Measurements from ENCODE around the gene METTL1. TPM values are rescaled to one million over a fixed set of nuclear protein-coding genes. Genes with fewer than 3 reads are reported as not detected.
A peak's percentile ranks its signal among the peaks of the same experiment; 100 is the strongest.
"Not testable (repeated sequence)": the region's sequence is repeated elsewhere in the genome, so short reads cannot be mapped to it uniquely, and the experiment has no call there.

The METTL1 gene
- 37.8 and 40.5 TPM in 2 replicates for total RNA-seq
- long read RNA-seq, transcript METTL1-202 (6 exons, 2,066 nt): major isoform, 48 of 55 reads
- long read RNA-seq, partial matches to known transcripts: 0 of 55 reads
- long read RNA-seq, other reads (novel, unspliced or antisense): 5 of 55 reads

DNA sequence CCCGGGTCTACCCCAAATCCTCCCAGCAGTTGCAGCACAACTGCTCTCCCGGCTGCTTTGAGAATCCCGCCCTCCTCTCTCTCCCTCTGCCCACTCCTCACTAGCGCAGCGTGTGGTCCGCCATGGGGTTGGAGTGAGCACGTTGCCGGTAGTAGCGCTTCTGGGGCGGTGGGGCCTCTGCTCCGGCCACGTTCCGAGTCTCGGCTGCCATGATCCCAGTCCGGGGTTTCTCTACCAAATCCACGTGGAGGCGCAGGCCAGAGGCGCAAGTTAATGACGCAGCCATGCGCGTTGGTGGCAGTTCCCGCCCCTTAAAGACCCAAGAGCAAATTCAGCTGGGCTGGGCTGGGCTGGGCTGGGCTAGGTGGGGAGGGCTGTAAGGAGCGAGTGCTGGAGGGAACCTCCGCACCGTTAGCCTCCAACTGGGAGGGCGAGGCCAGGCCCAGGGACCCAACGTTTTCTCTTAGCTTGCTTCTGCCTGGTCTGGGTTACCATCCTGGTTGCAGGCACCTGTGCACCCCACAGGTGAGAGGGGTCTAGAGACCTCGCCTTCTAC is at the start of gene METTL1:
Gene METTL1 (minus strand): TSS at position 233 of the 556 bp plus-strand sequence. CDS start 22 bp downstream, at position 211.
- H3K36me3 Mint-ChIP-seq (ENCODE audit: low read depth): peaks cover 14% of the 10 kb centered on the region
- peaks cover 22% of the 10 kb centered on the region for H3K4me1 Mint-ChIP-seq
- peak; percentile 89 for DNase-seq (ENCODE audit: low read depth, low spot score)
- H3K4me3 Mint-ChIP-seq: peak within 1 kb of the TSS; percentile 99
- peak within 1 kb of the TSS; percentile 100 for H3K27ac Mint-ChIP-seq (ENCODE audit: unreplicated experiment)
- no peaks in the 10 kb centered on the region for H3K9me3 Mint-ChIP-seq
- TF ChIP-seq CTCF (conservative IDR thresholded peaks at IDR 0.05): no peak
- peaks cover 26% of the 10 kb centered on the region for H3K27me3 Mint-ChIP-seq (ENCODE audit: low read depth)

DNA sequence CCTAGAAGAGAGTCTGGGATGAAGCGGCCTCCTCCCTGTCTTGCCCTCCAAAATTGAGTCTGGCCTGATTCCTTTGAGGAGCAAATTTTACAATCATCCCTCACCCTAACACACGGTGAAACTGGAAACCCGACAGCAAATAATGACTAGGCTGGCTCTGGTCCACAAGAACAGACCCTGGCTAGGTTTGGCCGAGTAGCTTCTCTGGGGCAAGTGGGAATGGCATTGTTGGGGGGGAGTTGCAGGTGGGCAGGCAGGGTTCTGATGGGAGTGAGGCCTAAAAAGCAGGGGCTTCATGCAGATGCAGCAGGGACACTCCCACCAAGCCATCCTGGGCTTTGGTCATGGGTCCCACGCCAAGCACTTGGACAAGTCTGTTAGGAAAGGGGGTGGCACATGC is 49.1 kb upstream of the METTL1 start:
- not testable (repeated sequence) for H3K9me3 Mint-ChIP-seq; H3K27me3 Mint-ChIP-seq (ENCODE audit: low read depth); DNase-seq (ENCODE audit: low read depth, low spot score); H3K4me3 Mint-ChIP-seq; H3K27ac Mint-ChIP-seq (ENCODE audit: unreplicated experiment); H3K36me3 Mint-ChIP-seq (ENCODE audit: low read depth); H3K4me1 Mint-ChIP-seq

GRCh38 chr12:57820119-57820518 is 48.2 kb upstream of the METTL1 start:
- not testable (repeated sequence) for H3K27me3 Mint-ChIP-seq (ENCODE audit: low read depth); H3K36me3 Mint-ChIP-seq (ENCODE audit: low read depth); H3K27ac Mint-ChIP-seq (ENCODE audit: unreplicated experiment); H3K4me3 Mint-ChIP-seq; H3K4me1 Mint-ChIP-seq; DNase-seq (ENCODE audit: low read depth, low spot score); H3K9me3 Mint-ChIP-seq

DNA sequence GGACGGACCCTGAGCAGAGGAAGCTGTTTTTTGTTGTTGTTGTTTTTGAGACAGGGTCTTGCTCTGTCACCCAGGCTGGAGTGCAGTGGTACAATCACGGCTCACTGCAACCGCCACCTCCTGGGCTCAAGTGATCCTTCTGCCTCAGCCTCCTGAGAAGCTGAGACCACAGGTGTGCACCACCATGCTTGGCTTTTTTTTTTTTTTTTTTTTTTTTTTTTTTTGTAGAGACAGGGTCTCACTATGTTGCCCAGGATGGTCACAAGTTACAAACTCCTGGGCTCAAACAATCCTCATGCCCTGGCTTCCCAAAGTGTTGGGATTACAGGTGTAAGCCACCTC is 46.1 kb upstream of the METTL1 start:
- H3K9me3 Mint-ChIP-seq; H3K36me3 Mint-ChIP-seq (ENCODE audit: low read depth); H3K27ac Mint-ChIP-seq (ENCODE audit: unreplicated experiment); H3K4me1 Mint-ChIP-seq; H3K4me3 Mint-ChIP-seq; H3K27me3 Mint-ChIP-seq (ENCODE audit: low read depth); DNase-seq (ENCODE audit: low read depth, low spot score): not testable (repeated sequence)

DNA sequence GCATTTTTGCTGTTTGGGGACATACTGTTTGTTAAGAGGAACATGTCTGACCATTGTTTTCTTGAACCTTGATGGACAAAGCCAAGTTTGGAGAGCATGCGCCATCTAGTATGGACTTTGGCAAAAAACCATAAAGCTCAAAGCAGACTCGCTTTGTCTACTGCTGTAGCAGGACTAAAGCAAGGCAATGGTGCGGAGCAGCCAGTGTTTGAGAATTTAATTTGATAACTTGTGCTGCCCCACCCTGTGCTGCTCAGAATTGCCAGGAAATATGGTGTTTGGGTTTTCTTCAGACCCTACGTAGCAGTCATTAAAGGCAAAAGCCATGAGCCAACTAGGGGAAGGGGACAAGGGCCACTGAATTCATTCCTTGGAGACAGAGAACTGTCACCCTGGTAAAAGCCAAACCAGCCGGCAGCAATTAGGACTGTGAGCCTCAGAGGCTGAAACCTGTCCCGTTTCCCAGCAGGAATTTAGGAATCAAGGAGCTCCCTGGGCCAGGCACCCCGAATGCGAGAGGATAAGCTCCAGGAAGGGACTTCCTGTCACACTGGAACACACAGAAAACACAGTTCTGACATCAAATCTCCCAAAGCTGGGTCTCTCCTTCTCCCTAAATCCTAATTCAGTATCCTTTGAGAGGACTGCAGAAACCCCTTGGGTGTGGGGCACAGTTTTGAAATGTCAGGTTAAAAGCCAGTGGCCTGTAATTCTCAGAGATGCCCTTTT is 45.5 kb upstream of the METTL1 start:
- Mint-ChIP-seq H3K4me1 (no peaks in the 10 kb centered on the region), H3K36me3 (ENCODE audit: low read depth) (no peaks in the 10 kb centered on the region), H3K27ac (ENCODE audit: unreplicated experiment) (no peak overlapping the region), H3K4me3 (no peak overlapping the region), H3K9me3 (no peaks in the 10 kb centered on the region), H3K27me3 (ENCODE audit: low read depth) (no peaks in the 10 kb centered on the region)
- no peak for DNase-seq (ENCODE audit: low read depth, low spot score)
- TF ChIP-seq CTCF (conservative IDR thresholded peaks at IDR 0.05): no peak

DNA sequence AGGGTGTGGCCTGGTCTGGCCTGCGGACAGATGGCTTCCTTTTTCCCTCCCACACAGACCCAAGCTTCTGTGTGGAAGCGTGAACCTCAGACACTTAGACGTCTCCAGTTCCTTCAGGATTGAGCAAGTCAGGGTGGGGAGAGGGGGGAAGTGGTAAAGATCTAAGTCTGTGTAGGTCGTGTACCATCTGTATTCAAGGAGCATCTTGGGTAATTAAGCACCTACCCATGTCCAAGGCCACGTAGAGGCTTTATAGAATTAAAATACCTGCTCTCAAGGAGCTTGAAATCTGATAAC is 44.9 kb upstream of the METTL1 start:
- no peak for TF ChIP-seq CTCF (conservative IDR thresholded peaks at IDR 0.05)
- H3K4me3 Mint-ChIP-seq: no peak overlapping the region
- no peak for DNase-seq (ENCODE audit: low read depth, low spot score)
- no peaks in the 10 kb centered on the region for H3K27me3 Mint-ChIP-seq (ENCODE audit: low read depth)
- no peak overlapping the region for H3K27ac Mint-ChIP-seq (ENCODE audit: unreplicated experiment)
- H3K9me3 Mint-ChIP-seq: no peaks in the 10 kb centered on the region
- no peaks in the 10 kb centered on the region for H3K36me3 Mint-ChIP-seq (ENCODE audit: low read depth)
- no peaks in the 10 kb centered on the region for H3K4me1 Mint-ChIP-seq
